Heart right ventricle (tissue), 16 donors: Measurements from ENCODE around the gene GHDC. TPM values are rescaled to one million over a fixed set of nuclear protein-coding genes. Genes with fewer than 3 reads are reported as not detected.
A peak's percentile ranks its signal among the peaks of the same experiment; 100 is the strongest.

Experiments
- ATAC-seq, 8 donors: fragments of 200-7000 bp; cut with Tn5 transposase; one replicate each; pipeline ENCODE4 v1.9.1; 2020; ENCODE audit warnings: mild to moderate bottlenecking in 8 of 8, moderate library complexity in 8 of 8, moderate number of reproducible peaks in 1 of 8
- DNase-seq, 2 donors: peaks; one replicate each; pipeline ENCODE4 v3.0.0-alpha.2; 2020
- H3K27ac ChIP-seq, 10 donors: fragments of 200-600 bp; sonication (generic) in 2 of 10; one replicate each; pipeline versions ENCODE4 v1.5.0 to v1.8.0; 2020 to 2022; ENCODE audit warnings: mild to moderate bottlenecking in 3 of 10
- H3K27me3 ChIP-seq, 7 donors: fragments of 200-600 bp; one replicate each; pipeline ENCODE4 v1.8.0; 2021 to 2022; ENCODE audit warnings: mild to moderate bottlenecking in 2 of 7
- H3K36me3 ChIP-seq, 9 donors: fragments of 200-600 bp; sonication (generic) in 1 of 9; one replicate each; pipeline versions ENCODE4 v1.5.0 to v1.8.0; 2020 to 2022; ENCODE audit warnings: mild to moderate bottlenecking in 2 of 9
- H3K4me1 ChIP-seq, 9 donors: fragments of 200-600 bp; sonication (generic) in 1 of 9; one replicate each; pipeline versions ENCODE4 v1.5.0 to v1.8.0; 2020 to 2022; ENCODE audit warnings: mild to moderate bottlenecking in 4 of 9
- H3K4me3 ChIP-seq, 10 donors: fragments of 200-600 bp; sonication (generic) in 2 of 10; one replicate each; pipeline versions ENCODE4 v1.5.0 to v1.8.0; 2020 to 2022; ENCODE audit warnings: mild to moderate bottlenecking in 7 of 10, moderate library complexity in 2 of 10
- H3K9me3 ChIP-seq, 11 donors: fragments of 200-600 bp in 10 of 11; sonication (generic) in 2 of 11; one replicate each; pipeline versions ENCODE4 v1.5.0 to v1.8.0; 2013 to 2022; ENCODE audit warnings: mild to moderate bottlenecking in 2 of 11, control low read depth in 1 of 11, moderate library complexity in 1 of 11
- WGBS, 2 donors: extraction: QIAGEN DNeasy Blood & Tissue Kit; methylation state at CpG; one replicate each; pipeline ENCODE4 v1.1.7; 2013; ENCODE audit warnings: inconsistent platforms in 1 of 2; 5-methylcytosine and 5-hydroxymethylcytosine counted together
- intact Hi-C, 10 donors: fragments of 100-400 bp; cut with DNase I; formaldehyde crosslinking; loops; one replicate each; pipeline versions ENCODE4 v1.11.1 to v1.14.2; 2022
- polyA plus RNA-seq, 2 donors: library from polyadenylated mRNA; stranded (reverse); fragments of 200-250 nt; gene quantifications; one replicate each; pipeline ENCODE4 v1.2.3, GENCODE V29; 2013
- total RNA-seq, 10 donors: library from RNA; stranded (reverse); fragmentation: NEBNext Ultra II Directional in 3 of 10; extraction: Animal tissue kit (Norgen Biotek cat#: 25700) in 3 of 10; gene quantifications; one replicate each; pipeline versions ENCODE4 v1.2.1 to v1.2.4, GENCODE V29; 2021 to 2023
- TF ChIP-seq, protein P1 (sequence below), 9 donors: fragments of 200-600 bp; sonication (generic) in 2 of 9; IDR thresholded peaks; one replicate each; pipeline versions ENCODE4 v1.5.0 to v1.8.0; 2021 to 2022; ENCODE audit warnings: antibody characterized with exemption in 9 of 9, mild to moderate bottlenecking in 5 of 9, moderate library complexity in 1 of 9
- donor health status: Arrhythmogenic right ventricular cardiomyopathy.
- donor health status: ischemic (EF 13 %, LVEDD 7.1; RV severe dilation, severe dysfunction).
- donor health status: healthy with polysubstance abuse.
- donor health status: DM: no; HTN: yes; CAD: no.
- donor health status: DM: no; HTN: no; CAD: no.
- donor health status: ischemic (EF 25% LVEDD 6.9; RV normal size, moderate dysfunction).
- donor health status: ischemic (EF 25% LVEDD 5.7; RV mildly dilated, moderate dysfunction).
- donor health status: healthy.
- donor health status: DM: yes; HTN: yes; CAD: no.
- donor health status: Ischemic cardiomyopathy.
- donor health status: ischemic (EF 35%, LVEDD 5.7; RV mildly dilated, moderate dysfunction).
- donor health status: nonischemic (EF 11% LVEDD 7.7; RV severe dilation, severe dysfunction).
- donor health status: DM: yes; HTN: yes; CAD: no.
- donor health status: PGD.
- donor health status: ischemic (EF 29% LVEDD 5.4; RV normal size, mild dysfunction).
- donor health status: nonischemic (EF 23%, LVEDD 6.1; RV moderate dilation, normal function).

Gene GHDC
- total and polyA plus RNA-seq, 12 donors, result 4.6 to 11.5 (median 6.5) TPM

DNA sequence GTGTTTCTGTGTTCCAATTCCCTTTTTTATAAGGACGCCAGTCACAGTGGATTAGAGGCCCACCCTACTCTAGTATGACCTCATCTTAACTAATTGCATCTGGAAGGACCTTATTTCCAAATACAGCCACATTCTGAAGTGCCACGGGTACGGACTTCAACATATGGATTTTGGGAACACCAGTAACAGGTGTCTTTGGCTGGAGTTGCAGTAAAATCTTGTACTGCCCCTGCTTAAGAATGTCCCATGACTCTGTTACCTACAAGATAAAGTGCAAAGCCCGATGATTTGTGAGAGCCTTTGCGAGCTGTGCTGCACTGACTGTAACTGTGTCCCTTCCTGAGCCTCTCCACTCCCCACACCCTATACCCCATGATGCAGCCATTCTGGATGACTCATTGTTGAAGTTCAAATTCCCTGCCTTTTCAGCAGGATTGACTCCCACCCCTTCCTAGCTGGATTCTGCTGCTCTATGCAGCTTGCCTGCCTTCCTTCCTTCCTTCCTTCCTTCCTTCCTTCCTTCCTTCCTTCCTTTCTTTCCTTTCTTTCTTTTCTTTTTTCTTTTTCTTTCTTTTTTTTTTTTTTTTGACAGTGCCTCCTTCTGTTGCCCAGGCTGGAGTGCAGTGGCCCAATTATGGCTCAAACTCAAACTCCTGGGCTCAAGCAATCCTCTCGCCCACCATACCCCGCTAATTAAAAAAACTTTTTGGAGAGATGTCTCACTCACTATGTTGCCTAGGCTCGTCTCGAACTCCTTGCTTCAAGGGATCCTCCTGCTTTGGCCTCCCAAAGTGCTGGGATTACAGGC is 11.2 kb downstream of the GHDC start:
- intact Hi-C loops, result loop anchor here in 7 of 10 donors (5.0 to 10.0 kb wide), 7 partner anchors 51 to 342 kb away; partner anchors contain the start of genes HSPB9 (in 2 of the 7), KAT2A (in 2 of the 7) and NKIRAS2 (in 1 of the 7)
- ATAC-seq, result peak in 1 of 8 donors; percentile 21
- TF ChIP-seq, protein P1, sequence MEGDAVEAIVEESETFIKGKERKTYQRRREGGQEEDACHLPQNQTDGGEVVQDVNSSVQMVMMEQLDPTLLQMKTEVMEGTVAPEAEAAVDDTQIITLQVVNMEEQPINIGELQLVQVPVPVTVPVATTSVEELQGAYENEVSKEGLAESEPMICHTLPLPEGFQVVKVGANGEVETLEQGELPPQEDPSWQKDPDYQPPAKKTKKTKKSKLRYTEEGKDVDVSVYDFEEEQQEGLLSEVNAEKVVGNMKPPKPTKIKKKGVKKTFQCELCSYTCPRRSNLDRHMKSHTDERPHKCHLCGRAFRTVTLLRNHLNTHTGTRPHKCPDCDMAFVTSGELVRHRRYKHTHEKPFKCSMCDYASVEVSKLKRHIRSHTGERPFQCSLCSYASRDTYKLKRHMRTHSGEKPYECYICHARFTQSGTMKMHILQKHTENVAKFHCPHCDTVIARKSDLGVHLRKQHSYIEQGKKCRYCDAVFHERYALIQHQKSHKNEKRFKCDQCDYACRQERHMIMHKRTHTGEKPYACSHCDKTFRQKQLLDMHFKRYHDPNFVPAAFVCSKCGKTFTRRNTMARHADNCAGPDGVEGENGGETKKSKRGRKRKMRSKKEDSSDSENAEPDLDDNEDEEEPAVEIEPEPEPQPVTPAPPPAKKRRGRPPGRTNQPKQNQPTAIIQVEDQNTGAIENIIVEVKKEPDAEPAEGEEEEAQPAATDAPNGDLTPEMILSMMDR (IDR thresholded peaks at IDR 0.05), result no peak
- H3K27me3 ChIP-seq, result peaks cover 0 to 28% (median 17%) of the 10 kb centered on the region in 7 donors
- peak overlapping the region in 9 of 10 donors; percentile 46 to 68 (median 61) for H3K4me3 ChIP-seq
- DNase-seq, result no peak
- H3K9me3 ChIP-seq, result no peaks in the 10 kb centered on the region
- H3K4me1 ChIP-seq, result peaks cover 0 to 56% (median 35%) of the 10 kb centered on the region in 9 donors
- WGBS, 2 donors, result 73% methylated on average over 9 of the region's 9 CpGs
- H3K27ac ChIP-seq, result peak overlapping the region in 8 of 10 donors; percentile 67 to 91 (median 80)
- H3K36me3 ChIP-seq, result no peaks in the 10 kb centered on the region

DNA sequence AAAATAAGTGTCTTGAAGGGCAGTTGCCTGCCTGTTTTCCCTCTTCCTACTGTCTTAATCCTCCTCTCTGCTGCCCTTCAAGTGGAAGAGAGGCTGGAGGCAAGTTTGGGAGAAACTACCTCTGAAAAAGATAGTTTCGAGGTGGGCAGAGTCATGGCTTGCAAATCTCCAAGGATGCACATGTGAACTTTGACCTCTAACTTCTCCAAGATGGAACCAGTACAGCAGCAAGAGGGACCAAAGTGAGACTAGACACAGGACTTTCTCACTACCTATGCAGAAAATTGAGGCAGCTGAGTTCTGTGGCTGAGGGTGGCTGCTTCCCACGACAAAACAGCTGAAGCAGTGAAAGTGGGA is 12.5 kb downstream of the GHDC start:
- H3K9me3 ChIP-seq, result no peaks in the 10 kb centered on the region
- DNase-seq (no peak), ATAC-seq (no peak)
- H3K4me1 ChIP-seq, result peaks cover 0 to 55% (median 35%) of the 10 kb centered on the region in 9 donors
- H3K27ac ChIP-seq, result no peak overlapping the region
- intact Hi-C loops, result loop anchor here in 7 of 10 donors (2.0 to 10.0 kb wide), 8 partner anchors 50 to 343 kb away; partner anchors contain the start of genes HSPB9 (in 2 of the 7), KAT2A (in 2 of the 7) and NKIRAS2 (in 1 of the 7)
- TF ChIP-seq, protein P1 (IDR thresholded peaks at IDR 0.05), result no peak
- no peaks in the 10 kb centered on the region for H3K36me3 ChIP-seq
- peak overlapping the region in 1 of 10 donors; percentile 49 for H3K4me3 ChIP-seq
- WGBS, 2 donors, result 85 to 91% methylated on average over 2 of the region's 2 CpGs
- peaks cover 0 to 28% (median 17%) of the 10 kb centered on the region in 7 donors for H3K27me3 ChIP-seq

DNA sequence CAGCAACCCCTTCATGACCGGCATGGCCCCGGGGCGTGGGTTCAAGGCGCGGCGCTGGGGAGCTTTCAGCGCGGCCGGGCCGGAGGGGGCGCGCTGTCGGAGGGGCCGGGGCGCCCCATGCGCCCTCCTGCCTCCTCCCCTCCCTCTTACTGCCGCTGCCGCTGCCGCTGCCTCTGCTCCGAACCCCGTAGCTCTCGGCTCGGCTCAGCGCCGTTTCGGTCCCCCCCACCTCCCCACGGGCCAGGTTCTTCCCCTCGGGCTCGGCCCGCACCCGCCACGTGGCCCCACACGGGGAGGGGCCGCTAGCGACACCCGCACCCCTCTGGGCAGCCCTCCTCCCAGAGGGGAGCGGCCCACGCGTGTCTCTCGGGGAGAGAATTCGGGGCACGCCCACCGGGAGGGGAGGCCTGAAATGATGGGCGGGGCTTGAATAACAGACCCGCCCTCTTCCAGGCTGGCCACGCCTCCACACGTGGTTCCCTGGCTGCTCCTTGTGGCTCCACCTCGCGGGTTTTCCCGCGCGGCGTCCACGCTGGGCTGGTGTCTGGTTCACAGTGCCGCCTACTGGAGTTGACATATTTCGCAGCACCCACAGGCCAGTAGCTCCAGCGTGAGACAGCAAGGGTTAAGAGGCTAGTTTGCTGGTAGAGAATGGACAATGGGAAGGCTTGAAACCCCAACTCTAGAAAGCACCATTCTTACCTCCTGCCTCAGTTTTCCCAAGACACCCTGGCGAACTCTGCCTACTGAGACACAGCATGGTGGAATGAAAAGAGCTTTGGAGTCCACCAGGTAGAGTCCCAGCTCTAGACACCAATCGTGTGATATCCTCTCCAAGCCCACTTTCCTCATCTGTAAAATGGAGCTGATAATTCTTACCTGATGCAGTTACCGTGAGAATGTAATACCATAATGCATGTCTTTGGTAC is 13.1 kb downstream of the GHDC start, which contains the start of gene KCNH4:
TSS of gene KCNH4 (minus strand) at position 221 of the 929 bp plus-strand sequence. CDS start at position 24, 197 bp downstream.
- peaks cover 0 to 55% (median 35%) of the 10 kb centered on the region in 9 donors for H3K4me1 ChIP-seq
- intact Hi-C loops, result loop anchor here in 7 of 10 donors (2.0 to 10.0 kb wide), 8 partner anchors 49 to 344 kb away; partner anchors contain the start of genes HSPB9 (in 2 of the 7), KAT2A (in 2 of the 7) and NKIRAS2 (in 1 of the 7)
- peak; percentile 66 to 81 for DNase-seq
- peak within 1 kb of the TSS; percentile 14 to 54 (median 37) for H3K4me3 ChIP-seq
- TF ChIP-seq, protein P1 (IDR thresholded peaks at IDR 0.05), result peak in 8 of 9 donors; percentile 20 to 68 (median 52)
- H3K9me3 ChIP-seq, result no peaks in the 10 kb centered on the region
- H3K36me3 ChIP-seq, result no peaks in the 10 kb centered on the region
- no peak within 1 kb of the TSS for H3K27ac ChIP-seq
- ATAC-seq, result peak; percentile 30 to 77 (median 64)
- H3K27me3 ChIP-seq, result peaks cover 0 to 28% (median 17%) of the 10 kb centered on the region in 7 donors
- 5% methylated on average over 52 to 60 of the region's 60 CpGs for WGBS, 2 donors
